OCI-LY1 (cell line): ENCODE measurements around the gene ZSCAN31.

Source experiments
- H2AFZ ChIP-seq: fragments of 200-600 bp; sonication (generic), shearing (Covaris generic); 2 replicates; pipeline ENCODE4 v1.6.0; 2014; ENCODE audit warnings: antibody characterized with exemption, mild to moderate bottlenecking, low read length
- H3F3A ChIP-seq: fragments of 200-600 bp; sonication (generic), shearing (Covaris generic); 2 replicates; pipeline ENCODE4 v1.6.0; 2014; ENCODE audit warnings: mild to moderate bottlenecking, antibody characterized with exemption, low read length, moderate library complexity; ENCODE audit not compliant: insufficient read depth
- H3K27ac ChIP-seq: fragments of 200-600 bp; sonication (generic); 2 replicates; pipeline ENCODE4 v1.5.1; 2014; ENCODE audit warnings: low read length, mixed run types, mild to moderate bottlenecking, low read depth; ENCODE audit not compliant: poor library complexity, severe bottlenecking
- H3K27me3 ChIP-seq: fragments of 200-600 bp; sonication (generic); 2 replicates; pipeline ENCODE4 v1.6.0; 2014; ENCODE audit warnings: antibody characterized with exemption, mild to moderate bottlenecking, low read length, moderate library complexity; ENCODE audit not compliant: insufficient read depth
- H3K36me3 ChIP-seq: fragments of 200-600 bp; sonication (generic); 2 replicates; pipeline ENCODE4 v1.6.1; 2014; ENCODE audit warnings: mild to moderate bottlenecking, antibody characterized with exemption, low read length, moderate library complexity, mixed read lengths; ENCODE audit not compliant: insufficient read depth
- H3K4me1 ChIP-seq: fragments of 200-600 bp; sonication (generic); 2 replicates; pipeline ENCODE4 v1.5.1; 2014; ENCODE audit warnings: mild to moderate bottlenecking, low read length, moderate library complexity; ENCODE audit not compliant: insufficient read depth, severe bottlenecking
- H3K4me2 ChIP-seq: fragments of 200-600 bp; sonication (generic), shearing (Covaris generic); 2 replicates; pipeline ENCODE4 v1.6.1; 2014; ENCODE audit warnings: low read length
- H3K4me3 ChIP-seq: fragments of 200-600 bp; sonication (generic); 2 replicates; pipeline ENCODE4 v1.5.1; 2014; ENCODE audit warnings: low read length, low read depth, mild to moderate bottlenecking, mixed read lengths; ENCODE audit not compliant: poor library complexity, severe bottlenecking
- H3K79me2 ChIP-seq: fragments of 200-600 bp; shearing (Covaris generic); 2 replicates; pipeline ENCODE4 v1.6.1; 2016; ENCODE audit warnings: mixed run types, low read length, mixed read lengths; ENCODE audit not compliant: insufficient read depth
- H3K9ac ChIP-seq: fragments of 200-600 bp; sonication (generic), shearing (Covaris generic); 2 replicates; pipeline ENCODE4 v1.6.1; 2014; ENCODE audit warnings: mild to moderate bottlenecking, low read length, mixed read lengths
- H3K9me2 ChIP-seq: fragments of 200-600 bp; sonication (generic), shearing (Covaris generic); 2 replicates; pipeline ENCODE4 v1.6.1; 2014; ENCODE audit warnings: low read depth, mild to moderate bottlenecking, low read length, mixed read lengths
- H3K9me3 ChIP-seq: fragments of 200-600 bp; shearing (Covaris generic); 2 replicates; pipeline ENCODE4 v1.6.1; 2014; ENCODE audit warnings: low read length, mixed read lengths
- H4K20me1 ChIP-seq: fragments of 200-600 bp; sonication (generic), shearing (Covaris generic); 2 replicates; pipeline ENCODE4 v1.6.0; 2016; ENCODE audit warnings: mild to moderate bottlenecking, low read length; ENCODE audit not compliant: insufficient read depth
- CTCF ChIP-seq: fragments of 200-600 bp; sonication (generic), shearing (Covaris generic); IDR thresholded peaks from 2 replicates; pipeline ENCODE4 v1.5.1; 2017; ENCODE audit warnings: mild to moderate bottlenecking, antibody characterized with exemption, low read length, moderate library complexity, mixed read lengths
- EZH2 ChIP-seq: fragments of 200-600 bp; sonication (generic), shearing (Covaris generic); IDR thresholded peaks from 2 replicates; pipeline ENCODE4 v1.8.0; 2017; ENCODE audit warnings: borderline replicate concordance, mixed run types, mild to moderate bottlenecking, antibody characterized with exemption, low read length, moderate library complexity, mixed read lengths

Gene ZSCAN31

DNA sequence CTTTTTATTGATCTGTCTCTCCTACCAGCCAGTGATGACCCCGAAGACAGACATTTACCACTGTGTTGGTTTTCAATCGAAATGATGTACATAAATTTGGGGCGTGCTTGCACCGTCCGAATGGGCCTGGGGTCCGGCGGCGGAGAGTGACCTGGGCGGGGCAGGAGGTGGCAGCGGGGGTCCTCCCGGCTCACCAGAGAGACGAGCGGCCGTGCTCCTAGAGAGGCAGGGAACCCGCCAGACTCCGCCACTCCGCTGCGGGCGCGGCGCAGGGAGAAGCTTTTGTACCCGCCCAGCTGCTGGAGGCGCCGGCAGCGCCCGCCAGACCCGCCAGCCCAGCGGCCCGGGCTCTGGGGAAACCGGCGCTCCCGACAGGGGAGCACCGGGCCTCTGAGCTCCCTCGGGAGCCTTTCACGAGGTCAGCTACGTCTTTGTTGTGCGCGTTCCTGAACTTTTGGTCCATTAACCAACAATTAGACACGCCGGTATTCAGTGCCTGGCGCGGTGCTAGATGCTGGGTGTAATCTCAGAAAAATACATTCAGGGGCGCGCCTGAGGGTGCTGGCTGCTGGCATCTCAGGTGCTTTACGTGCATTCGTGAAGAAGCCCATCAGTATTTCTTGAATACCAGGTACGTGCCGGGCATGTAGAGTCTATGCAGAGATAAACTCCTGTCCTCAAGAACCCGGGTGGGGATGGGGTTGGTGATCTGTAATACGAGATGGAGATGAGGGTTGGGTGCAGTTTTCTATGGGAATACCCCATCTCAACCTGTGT, 54.5 kb downstream of the ZSCAN31 start, which contains the start of gene PGBD1:
PGBD1 (plus strand) TSS at position 285 of the 777 bp plus-strand sequence. CDS start 2,242 bp downstream, outside the sequence.
- no peak for TF ChIP-seq EZH2
- TF ChIP-seq CTCF, result no peak; the same call in 1 of the 2 replicates
- H3K27me3 ChIP-seq, result no peaks in the 10 kb centered on the region
- peak within 1 kb of the TSS; percentile 81 for H3K4me2 ChIP-seq
- H3K9ac ChIP-seq, result peak within 1 kb of the TSS; percentile 63
- H3K4me3 ChIP-seq, result peak within 1 kb of the TSS; percentile 63
- H3K36me3 ChIP-seq, result peaks cover 31% of the 10 kb centered on the region
- H3K27ac ChIP-seq, result no peak within 1 kb of the TSS
- no peaks in the 10 kb centered on the region for H4K20me1 ChIP-seq
- no peaks in the 10 kb centered on the region for H3F3A ChIP-seq
- no peaks in the 10 kb centered on the region for H3K9me3 ChIP-seq
- no peaks in the 10 kb centered on the region for H3K9me2 ChIP-seq
- peak within 1 kb of the TSS; percentile 3; the same call in 1 of the 2 replicates for H2AFZ ChIP-seq
- H3K4me1 ChIP-seq, result peaks cover 17% of the 10 kb centered on the region
- no peaks in the 10 kb centered on the region for H3K79me2 ChIP-seq

- peak overlapping the region; percentile 63; the same call in 1 of the 2 replicates for H3K9ac ChIP-seq
- H3K4me1 ChIP-seq, result peaks cover 17% of the 10 kb centered on the region
- H3K4me3 ChIP-seq, result peak overlapping the region; percentile 63
- H3K79me2 ChIP-seq, result no peaks in the 10 kb centered on the region
- H3K9me3 ChIP-seq, result no peaks in the 10 kb centered on the region
- no peaks in the 10 kb centered on the region for H4K20me1 ChIP-seq
- no peaks in the 10 kb centered on the region for H3K27me3 ChIP-seq
- H3K9me2 ChIP-seq, result no peaks in the 10 kb centered on the region
- TF ChIP-seq EZH2 (no peak), CTCF (no peak)
- H3K4me2 ChIP-seq, result peak overlapping the region; percentile 81
- no peak overlapping the region for H3K27ac ChIP-seq
- no peaks in the 10 kb centered on the region for H3F3A ChIP-seq
- no peak overlapping the region for H2AFZ ChIP-seq
- H3K36me3 ChIP-seq, result peaks cover 33% of the 10 kb centered on the region
Observed at GRCh38 chr6:28280595-28281287, 55.2 kb downstream of the ZSCAN31 start.

DNA sequence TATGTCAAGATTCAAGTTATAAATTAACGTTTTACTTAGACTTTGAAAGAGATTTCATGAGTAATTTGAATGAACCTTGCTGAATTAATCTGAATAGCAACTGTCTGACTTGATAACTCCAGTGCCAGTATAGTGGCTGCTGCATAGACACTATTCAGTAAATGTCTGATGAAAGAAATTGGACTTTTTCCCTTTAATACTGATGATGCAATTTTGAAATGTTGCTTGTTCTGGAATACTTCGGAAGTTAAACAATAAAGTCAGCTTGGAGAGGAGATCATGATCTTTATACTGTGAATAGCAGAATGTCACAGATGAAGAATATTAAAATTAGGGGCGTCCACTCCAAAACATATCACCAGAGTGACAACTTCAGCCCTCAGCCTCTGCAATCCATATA, 58.2 kb downstream of the ZSCAN31 start:
- Histone ChIP-seq H3K9me3 (no peaks in the 10 kb centered on the region), H3K4me1 (peaks cover 17% of the 10 kb centered on the region), H3K4me2 (no peak overlapping the region), H3K27me3 (no peaks in the 10 kb centered on the region), H3K79me2 (no peaks in the 10 kb centered on the region), H4K20me1 (no peaks in the 10 kb centered on the region), H3F3A (no peaks in the 10 kb centered on the region), H3K9me2 (no peaks in the 10 kb centered on the region), H2AFZ (no peak overlapping the region), H3K27ac (no peak overlapping the region), H3K4me3 (no peak overlapping the region), H3K36me3 (peaks cover 40% of the 10 kb centered on the region), H3K9ac (no peak overlapping the region)
- TF ChIP-seq EZH2 (no peak), CTCF (no peak)
